GM20000 (cell line): ENCODE results near the gene SLC7A1.

ENCODE experiments used
- DNase-seq: peaks from one replicate; pipeline ENCODE4 v3.0.0; 2012; ENCODE audit warnings: low spot score
- CTCF ChIP-seq: IDR thresholded peaks from 2 replicates; pipeline ENCODE4 v1.5.1; 2012; ENCODE audit warnings: mild to moderate bottlenecking, control low read depth; ENCODE audit errors: extremely low read depth, missing control alignments

SLC7A1 gene

GRCh38 chr13:29545988-29546387, 49.5 kb downstream of the SLC7A1 start:
- TF ChIP-seq CTCF: no peak
- DNase-seq: no peak

DNA sequence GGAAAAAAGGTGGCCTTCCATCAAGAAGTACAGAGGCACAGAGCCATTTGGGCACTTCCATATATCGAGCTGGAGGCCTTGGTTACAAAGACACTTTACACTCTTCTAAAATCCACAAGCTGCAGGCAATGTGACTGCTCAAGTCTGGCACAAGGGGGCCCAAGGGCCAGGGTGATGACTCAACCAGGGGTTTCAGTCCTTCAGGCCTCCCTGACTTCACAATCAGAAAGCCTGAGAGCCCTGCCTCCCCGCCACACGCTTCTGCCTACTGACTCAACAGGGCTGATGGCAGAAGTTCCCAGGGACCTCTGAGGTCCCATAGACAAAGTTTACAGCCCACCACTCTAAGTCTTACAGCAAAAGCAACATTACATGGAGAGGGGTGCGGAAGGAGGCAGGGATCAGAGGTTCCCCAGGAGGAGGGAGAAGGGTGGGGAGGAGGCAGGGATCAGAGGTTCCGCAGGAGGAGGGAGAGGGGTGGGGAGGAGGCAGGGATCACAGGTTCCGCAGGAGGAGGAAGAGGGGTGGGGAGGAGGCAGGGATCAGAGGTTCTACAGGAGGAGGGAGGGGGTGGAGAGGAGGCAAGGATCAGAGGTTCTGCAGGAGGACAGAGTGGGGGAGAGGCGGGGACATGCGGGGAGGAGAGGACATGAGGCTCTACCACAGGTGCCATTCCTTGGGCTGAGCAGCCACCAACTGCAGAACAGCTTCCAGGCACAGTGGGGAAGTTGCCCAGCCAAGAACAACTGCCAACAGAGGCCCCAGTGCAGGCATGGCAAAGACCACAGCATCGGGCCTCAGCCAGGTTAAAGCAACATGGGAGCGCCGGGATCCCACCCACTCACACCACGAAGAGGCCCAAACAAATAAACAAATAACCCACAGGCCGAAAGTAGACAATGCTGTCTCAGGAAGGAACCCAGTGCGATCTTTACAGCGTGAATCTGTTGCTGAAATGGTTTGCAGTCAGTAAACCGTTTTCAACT, 52.0 kb downstream of the SLC7A1 start:
- DNase-seq: peak; percentile 78
- peak; percentile 17 for TF ChIP-seq CTCF

- DNase-seq: no peak
- no peak for TF ChIP-seq CTCF
Observed at GRCh38 chr13:29542381-29542780, 53.1 kb downstream of the SLC7A1 start.

GRCh38 chr13:29541400-29541799, 54.1 kb downstream of the SLC7A1 start:
- TF ChIP-seq CTCF: no peak
- no peak for DNase-seq

DNA sequence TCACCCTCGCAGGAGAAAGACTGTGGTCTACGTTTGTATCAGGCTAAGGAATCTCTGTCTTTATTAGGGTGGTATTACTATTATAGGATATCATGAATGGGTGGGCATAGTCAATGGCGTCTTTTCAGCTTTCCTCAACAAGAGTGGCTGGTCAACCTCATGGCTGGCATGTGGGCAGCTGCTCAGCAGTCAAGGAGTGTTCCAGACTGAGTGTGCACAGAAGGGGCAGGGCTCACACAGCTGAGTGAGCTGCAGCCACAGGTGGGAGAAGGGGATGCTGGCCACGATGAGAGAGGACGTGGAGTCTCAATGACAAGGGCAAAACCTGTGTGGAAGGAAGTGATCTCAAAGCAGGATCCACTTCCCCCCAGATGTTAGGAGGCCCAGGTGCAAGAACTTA, 54.7 kb downstream of the SLC7A1 start:
- no peak for TF ChIP-seq CTCF
- DNase-seq: no peak

DNA sequence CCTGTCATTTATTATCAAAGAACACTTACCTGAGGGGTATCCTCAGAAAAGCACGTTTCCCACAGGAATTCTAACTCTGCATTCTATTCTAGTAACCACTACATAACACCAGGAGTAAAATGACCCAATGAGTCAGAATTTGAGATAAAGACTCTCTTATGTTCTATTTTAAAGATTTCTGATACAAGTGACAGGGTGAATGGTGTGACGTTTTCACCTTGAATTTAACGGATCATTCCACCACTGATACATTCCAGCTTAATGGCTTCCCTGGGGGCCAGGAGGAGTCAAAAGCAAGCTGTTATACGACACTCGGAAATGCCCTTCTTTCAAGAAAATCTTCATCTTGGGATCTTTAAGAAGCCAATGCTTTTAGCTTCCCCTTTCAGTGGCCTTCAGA, 55.2 kb downstream of the SLC7A1 start:
- TF ChIP-seq CTCF: no peak
- DNase-seq: no peak

GRCh38 chr13:29539856-29540255, 55.6 kb downstream of the SLC7A1 start:
- no peak for TF ChIP-seq CTCF
- no peak for DNase-seq
